ENCODE data around the gene CAMSAP3. TPM values are rescaled to one million over a fixed set of nuclear protein-coding genes. Genes with fewer than 3 reads are reported as not detected.
A peak's percentile ranks its signal among the peaks of the same experiment; 100 is the strongest.

CAMSAP3 gene
- total RNA-seq, 1 donor from 2014 or later: 9.3 TPM

- no peak within 1 kb of the TSS for H3K27ac Mint-ChIP-seq (ENCODE audit: unreplicated experiment)
- no peaks in the 10 kb centered on the region for H3K4me1 Mint-ChIP-seq (ENCODE audit: unreplicated experiment)
- DNase-seq (ENCODE audit: low spot score): peak; percentile 66
- peaks cover 10% of the 10 kb centered on the region for H3K36me3 Mint-ChIP-seq (ENCODE audit: low read depth, unreplicated experiment)
- H3K27me3 Mint-ChIP-seq (ENCODE audit: unreplicated experiment): peaks cover 18% of the 10 kb centered on the region
- no peak for TF ChIP-seq CTCF (IDR thresholded peaks at IDR 0.05; ENCODE audit: unreplicated experiment)
- H3K9me3 Mint-ChIP-seq (ENCODE audit: unreplicated experiment): no peaks in the 10 kb centered on the region
- peak within 1 kb of the TSS; percentile 88 for H3K4me3 Mint-ChIP-seq (ENCODE audit: unreplicated experiment)
Observed at GRCh38 chr19:7636691-7637373, 41.2 kb downstream of the CAMSAP3 start, which contains the start of gene STXBP2. Gene STXBP2 (plus strand): TSS chr19:7637110. CDS start chr19:7637150, 40 bp downstream.

GRCh38 chr19:7637374-7638256 is 42.0 kb downstream of the CAMSAP3 start:
- Mint-ChIP-seq H3K27me3 (ENCODE audit: unreplicated experiment) (peaks cover 18% of the 10 kb centered on the region), H3K36me3 (ENCODE audit: low read depth, unreplicated experiment) (peaks cover 10% of the 10 kb centered on the region), H3K27ac (ENCODE audit: unreplicated experiment) (no peak overlapping the region), H3K4me1 (ENCODE audit: unreplicated experiment) (no peaks in the 10 kb centered on the region), H3K4me3 (ENCODE audit: unreplicated experiment) (peak overlapping the region; percentile 80), H3K9me3 (ENCODE audit: unreplicated experiment) (no peaks in the 10 kb centered on the region)
- no peak for TF ChIP-seq CTCF (IDR thresholded peaks at IDR 0.05; ENCODE audit: unreplicated experiment)
- DNase-seq (ENCODE audit: low spot score): no peak

- TF ChIP-seq CTCF (IDR thresholded peaks at IDR 0.05; ENCODE audit: unreplicated experiment): no peak
- Mint-ChIP-seq H3K4me1 (ENCODE audit: unreplicated experiment) (no peaks in the 10 kb centered on the region), H3K4me3 (ENCODE audit: unreplicated experiment) (no peak overlapping the region), H3K36me3 (ENCODE audit: low read depth, unreplicated experiment) (peaks cover 10% of the 10 kb centered on the region), H3K27ac (ENCODE audit: unreplicated experiment) (no peak overlapping the region), H3K9me3 (ENCODE audit: unreplicated experiment) (no peaks in the 10 kb centered on the region), H3K27me3 (ENCODE audit: unreplicated experiment) (peaks cover 18% of the 10 kb centered on the region)
- DNase-seq (ENCODE audit: low spot score): no peak
Observed at GRCh38 chr19:7638802-7639465, 43.3 kb downstream of the CAMSAP3 start.

- Mint-ChIP-seq H3K4me3 (ENCODE audit: unreplicated experiment) (no peak overlapping the region), H3K27ac (ENCODE audit: unreplicated experiment) (peak overlapping the region; percentile 52)
Observed at GRCh38 chr19:7639863-7640348, 44.2 kb downstream of the CAMSAP3 start.

More at GRCh38 chr19:7639863-7640348, 44.2 kb downstream of the CAMSAP3 start:
- Mint-ChIP-seq H3K4me1 (ENCODE audit: unreplicated experiment) (no peaks in the 10 kb centered on the region), H3K9me3 (ENCODE audit: unreplicated experiment) (no peaks in the 10 kb centered on the region), H3K36me3 (ENCODE audit: low read depth, unreplicated experiment) (peaks cover 7% of the 10 kb centered on the region), H3K27me3 (ENCODE audit: unreplicated experiment) (peaks cover 20% of the 10 kb centered on the region)
- DNase-seq (ENCODE audit: low spot score): no peak
- TF ChIP-seq CTCF (IDR thresholded peaks at IDR 0.05; ENCODE audit: unreplicated experiment): no peak

Measured in endothelial cell (in vitro differentiated cells).